DOHH2 (cell line): ENCODE results near the gene SMG6.

Experiments used
- EZH2phosphoT487 ChIP-seq: fragments of 200-600 bp; sonication (generic); IDR thresholded peaks from 2 replicates; pipeline ENCODE4 v1.6.1; 2017; ENCODE audit warnings: borderline replicate concordance, mild to moderate bottlenecking, antibody characterized with exemption, low read length, moderate library complexity, mixed read lengths
- TF ChIP-seq, protein P1 (sequence below): fragments of 200-600 bp; sonication (generic); IDR thresholded peaks from one replicate; pipeline ENCODE4 v1.5.1; 2014; ENCODE audit warnings: antibody characterized with exemption, mild to moderate bottlenecking, low read depth, low read length; ENCODE audit not compliant: poor library complexity, severe bottlenecking

DNA sequence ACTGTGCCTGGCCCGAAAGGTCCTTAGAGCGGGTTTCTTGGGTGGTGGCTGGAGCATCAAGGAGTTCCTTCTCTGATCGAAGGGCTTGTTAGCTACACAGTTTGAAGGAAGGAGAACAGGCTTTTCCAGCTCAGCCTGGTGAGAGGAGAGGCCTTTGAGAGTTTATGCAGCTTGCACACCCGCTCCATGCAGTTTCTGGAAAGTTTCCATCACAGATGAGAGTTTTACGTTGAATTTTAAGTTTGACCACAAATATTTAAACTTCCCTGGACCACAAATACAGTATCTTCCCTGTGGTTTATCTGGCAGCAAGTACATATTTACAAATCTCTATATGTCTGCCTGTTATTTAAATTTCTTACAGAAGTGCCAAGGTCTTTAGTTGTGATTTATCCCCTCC lies 191.9 kb downstream of the SMG6 start:
- TF ChIP-seq, protein P1, sequence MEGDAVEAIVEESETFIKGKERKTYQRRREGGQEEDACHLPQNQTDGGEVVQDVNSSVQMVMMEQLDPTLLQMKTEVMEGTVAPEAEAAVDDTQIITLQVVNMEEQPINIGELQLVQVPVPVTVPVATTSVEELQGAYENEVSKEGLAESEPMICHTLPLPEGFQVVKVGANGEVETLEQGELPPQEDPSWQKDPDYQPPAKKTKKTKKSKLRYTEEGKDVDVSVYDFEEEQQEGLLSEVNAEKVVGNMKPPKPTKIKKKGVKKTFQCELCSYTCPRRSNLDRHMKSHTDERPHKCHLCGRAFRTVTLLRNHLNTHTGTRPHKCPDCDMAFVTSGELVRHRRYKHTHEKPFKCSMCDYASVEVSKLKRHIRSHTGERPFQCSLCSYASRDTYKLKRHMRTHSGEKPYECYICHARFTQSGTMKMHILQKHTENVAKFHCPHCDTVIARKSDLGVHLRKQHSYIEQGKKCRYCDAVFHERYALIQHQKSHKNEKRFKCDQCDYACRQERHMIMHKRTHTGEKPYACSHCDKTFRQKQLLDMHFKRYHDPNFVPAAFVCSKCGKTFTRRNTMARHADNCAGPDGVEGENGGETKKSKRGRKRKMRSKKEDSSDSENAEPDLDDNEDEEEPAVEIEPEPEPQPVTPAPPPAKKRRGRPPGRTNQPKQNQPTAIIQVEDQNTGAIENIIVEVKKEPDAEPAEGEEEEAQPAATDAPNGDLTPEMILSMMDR = no peak
- no peak for TF ChIP-seq EZH2phosphoT487
